Bronchial epithelial cell (primary cell): ENCODE results near the gene ACP4. TPM values are rescaled to one million over a fixed set of nuclear protein-coding genes. Genes with fewer than 3 reads are reported as not detected.

ENCODE experiments used
- DNase-seq: peaks from one replicate; pipeline ENCODE4 v3.0.0-alpha.2; 2010; ENCODE audit warnings: low read depth
- FAIRE-seq: peaks from 2 replicates; lab custom pipeline; 2011; peaks lifted over from hg19 to GRCh38; lab: Jason Lieb, UNC
- H3K27me3 ChIP-seq: 2 replicates; pipeline ENCODE4 v1.5.1; 2011; ENCODE audit warnings: low read length; ENCODE audit not compliant: control insufficient read depth, insufficient read depth
- H3K36me3 ChIP-seq: 2 replicates; pipeline ENCODE4 v1.5.1; 2011; ENCODE audit warnings: low read length; ENCODE audit not compliant: control insufficient read depth, insufficient read depth
- H3K4me3 ChIP-seq: 2 replicates; pipeline ENCODE4 v1.5.1; 2011; ENCODE audit warnings: mild to moderate bottlenecking, low read depth, low read length, control low read depth
- CTCF ChIP-seq: IDR thresholded peaks from 2 replicates; pipeline ENCODE4 v1.5.1; 2011; ENCODE audit warnings: mild to moderate bottlenecking, moderate library complexity, low read length, control low read depth, inconsistent platforms; ENCODE audit not compliant: insufficient read depth, severe bottlenecking
- total RNA-seq: library from RNA; depleted of rRNA; stranded (reverse); fragments of >200 nt; gene quantifications from 2 replicates; pipeline ENCODE4 v1.2.1, GENCODE V29; 2014

The ACP4 gene
- total RNA-seq, 1 donor from 2014 or later, result not detected

DNA sequence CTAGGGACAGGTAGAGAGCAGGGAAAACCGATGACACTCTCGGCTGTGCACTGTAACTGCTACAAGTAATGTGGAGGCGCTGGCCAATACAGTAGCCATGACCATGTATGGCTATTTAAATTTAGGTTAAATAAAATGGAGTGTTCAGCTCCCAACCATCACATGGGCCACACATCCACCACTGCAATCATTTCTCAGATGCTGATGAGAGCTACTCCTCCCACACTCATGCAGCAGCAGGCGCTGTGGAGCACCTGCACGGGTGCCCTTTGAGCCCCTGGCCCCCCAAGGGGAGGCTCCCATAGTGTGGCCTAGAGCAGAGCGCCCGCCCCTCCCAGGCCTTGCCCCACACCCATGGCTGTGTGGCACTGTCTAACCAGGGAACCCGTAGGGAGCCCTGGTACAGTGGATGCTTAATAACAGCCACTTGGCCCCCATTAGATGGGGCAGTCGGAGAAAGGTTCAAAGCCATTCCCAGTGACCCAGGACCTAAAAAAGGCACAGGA is 6.0 kb downstream of the ACP4 start:
- FAIRE-seq, result no peak
- TF ChIP-seq CTCF, result no peak
- Histone ChIP-seq H3K36me3 (peaks cover 28% of the 10 kb centered on the region), H3K27me3 (no peaks in the 10 kb centered on the region), H3K4me3 (no peak overlapping the region)
- no peak for DNase-seq

DNA sequence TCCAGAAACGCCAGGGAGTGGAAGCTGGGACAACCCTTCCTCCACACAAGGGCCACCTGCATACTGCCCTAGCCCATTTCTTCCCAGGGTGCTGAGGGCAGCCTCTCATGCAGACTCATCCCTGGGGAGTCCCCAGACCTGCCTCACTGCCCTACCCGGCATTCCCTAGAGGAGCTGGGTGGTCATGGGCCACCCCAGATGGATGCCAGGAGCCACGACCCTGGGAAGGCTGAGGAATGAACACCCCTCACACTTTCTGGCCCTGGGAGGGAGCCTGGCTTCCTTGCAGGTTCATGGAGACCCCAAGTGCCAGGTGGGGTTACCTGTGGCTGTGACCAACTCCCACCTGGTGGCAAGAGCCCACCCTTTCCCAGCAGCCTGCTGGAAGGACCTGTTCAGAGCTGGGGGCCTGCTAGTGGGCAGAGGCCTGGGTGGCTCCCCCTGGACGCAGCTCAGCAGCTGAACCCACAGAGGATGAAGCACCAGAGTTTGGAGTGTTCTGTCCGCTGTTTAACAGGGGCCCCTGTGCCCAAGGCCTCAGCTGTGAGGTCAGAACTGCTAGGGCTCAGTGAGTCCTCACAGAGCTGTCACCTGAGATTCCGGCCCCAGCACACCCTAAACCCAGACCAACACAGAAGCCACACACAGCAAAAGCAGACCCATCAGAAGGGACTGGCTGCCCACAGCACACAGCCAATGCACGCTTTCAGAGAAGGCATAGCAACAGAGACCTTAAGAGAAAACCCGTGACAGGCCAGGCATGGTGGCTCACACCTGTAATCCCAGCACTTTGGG is 6.6 kb downstream of the ACP4 start:
- H3K4me3 ChIP-seq, result no peak overlapping the region
- DNase-seq (no peak), FAIRE-seq (no peak)
- H3K27me3 ChIP-seq, result no peaks in the 10 kb centered on the region
- peaks cover 29% of the 10 kb centered on the region for H3K36me3 ChIP-seq
- no peak for TF ChIP-seq CTCF

GRCh38 chr19:50797429-50797780 is 7.2 kb downstream of the ACP4 start:
- H3K27me3 ChIP-seq, result no peaks in the 10 kb centered on the region
- DNase-seq, result no peak
- FAIRE-seq, result no peak
- H3K4me3 ChIP-seq, result no peak overlapping the region
- peaks cover 32% of the 10 kb centered on the region for H3K36me3 ChIP-seq
- TF ChIP-seq CTCF, result no peak

GRCh38 chr19:50797781-50798658 is 7.8 kb downstream of the ACP4 start:
- Histone ChIP-seq H3K36me3 (peaks cover 33% of the 10 kb centered on the region), H3K4me3 (no peak overlapping the region), H3K27me3 (no peaks in the 10 kb centered on the region)
- no peak for FAIRE-seq
- no peak for TF ChIP-seq CTCF
- no peak for DNase-seq

GRCh38 chr19:50798659-50799546 is 8.7 kb downstream of the ACP4 start:
- H3K27me3 ChIP-seq, result no peaks in the 10 kb centered on the region
- no peak for TF ChIP-seq CTCF
- no peak for FAIRE-seq
- DNase-seq, result no peak
- no peak overlapping the region for H3K4me3 ChIP-seq
- peaks cover 33% of the 10 kb centered on the region for H3K36me3 ChIP-seq
